ENCODE measurements around the gene XYLT2. TPM values are rescaled to one million over a fixed set of nuclear protein-coding genes. Genes with fewer than 3 reads are reported as not detected.

The XYLT2 gene
- total and polyA plus RNA-seq, 9 of the 15 experiments (the other 6 are each of a cell fraction or from before 2014, with no cell fraction given), result 0.63 to 9.1 (median 4.3) TPM

GRCh38 chr17:50372758-50373556 lies 27.0 kb downstream of the XYLT2 start, which contains the start of the genes EME1 and MRPL27 (continued):
- TF ChIP-seq HDAC3 (IDR thresholded peaks at IDR 0.05; ENCODE audit: borderline replicate concordance, partially characterized antibody), result peak; percentile 30
- peak; percentile 91 for TF ChIP-seq ESRRA (IDR thresholded peaks at IDR 0.05; ENCODE audit: borderline replicate concordance, low read depth)
- TF ChIP-seq GABPB1 (CRISPR knock-in tag; IDR thresholded peaks at IDR 0.05), result peak; percentile 97
- TF ChIP-seq MCM2 (IDR thresholded peaks at IDR 0.05; ENCODE audit: low read depth), result no peak
- peak; percentile 80 for TF ChIP-seq ZNF316 (IDR thresholded peaks at IDR 0.05)
- peak; percentile 70; the same call in 1 of the 2 replicates for TF ChIP-seq MTA1 (IDR thresholded peaks at IDR 0.05; ENCODE audit: borderline replicate concordance)
- no peak for TF ChIP-seq PCBP1 (IDR thresholded peaks at IDR 0.05; ENCODE audit: low read depth, low read length, poor library complexity, severe bottlenecking)
- TF ChIP-seq HDAC1 (IDR thresholded peaks at IDR 0.05), result peak; percentile 70 to 100; a peak in 3 of 4 replicates
- no peak for TF ChIP-seq HNRNPH1 (optimal IDR thresholded peaks at IDR 0.05; ENCODE audit: low read depth, low read length)
- peak; percentile 98 for TF ChIP-seq POLR2A (conservative IDR thresholded peaks at IDR 0.05)
- TF ChIP-seq ELK1 (CRISPR knock-in tag; IDR thresholded peaks at IDR 0.05), result no peak
- TF ChIP-seq GTF2F1 (IDR thresholded peaks at IDR 0.05; ENCODE audit: low read depth, low read length), result 0 out of 2 replicates have a peak, but pooled peaks have one; percentile 25
- TF ChIP-seq PHF8 (IDR thresholded peaks at IDR 0.05; ENCODE audit: borderline replicate concordance, low read length), result peak; percentile 100
- peak; percentile 100 for TF ChIP-seq NKRF (IDR thresholded peaks at IDR 0.05; ENCODE audit: borderline replicate concordance)
- no peak for TF ChIP-seq HIVEP1 (CRISPR knock-in tag; IDR thresholded peaks at IDR 0.05)
- no peak for TF ChIP-seq TAF15 (IDR thresholded peaks at IDR 0.05; ENCODE audit: low read depth, low read length)
- no peak for TF ChIP-seq ZNF197 (CRISPR knock-in tag; IDR thresholded peaks at IDR 0.05; ENCODE audit: low read depth)
- TF ChIP-seq DEAF1 (CRISPR knock-in tag; IDR thresholded peaks at IDR 0.05), result 0 out of 2 replicates have a peak, but pooled peaks have one; percentile 34
- peak; percentile 30 for TF ChIP-seq AFF4 (CRISPR knock-in tag; IDR thresholded peaks at IDR 0.05)

All from K562 (cell line).